GM21786 (cell line): Measurements from ENCODE around the gene OLFML1.
A peak's percentile ranks its signal among the peaks of the same experiment; 100 is the strongest.

Source experiments
- ATAC-seq: cut with Tn5 transposase; IDR thresholded peaks from one replicate; pipeline ENCODE4 v1.9.1; 2021; ENCODE audit not compliant: unreplicated experiment

The OLFML1 gene

GRCh38 chr11:7485186-7486097, at the start of gene OLFML1:
OLFML1 (plus strand) TSS chr11:7485506; CDS start chr11:7485876, 370 bp downstream.
- ATAC-seq, result no peak

DNA sequence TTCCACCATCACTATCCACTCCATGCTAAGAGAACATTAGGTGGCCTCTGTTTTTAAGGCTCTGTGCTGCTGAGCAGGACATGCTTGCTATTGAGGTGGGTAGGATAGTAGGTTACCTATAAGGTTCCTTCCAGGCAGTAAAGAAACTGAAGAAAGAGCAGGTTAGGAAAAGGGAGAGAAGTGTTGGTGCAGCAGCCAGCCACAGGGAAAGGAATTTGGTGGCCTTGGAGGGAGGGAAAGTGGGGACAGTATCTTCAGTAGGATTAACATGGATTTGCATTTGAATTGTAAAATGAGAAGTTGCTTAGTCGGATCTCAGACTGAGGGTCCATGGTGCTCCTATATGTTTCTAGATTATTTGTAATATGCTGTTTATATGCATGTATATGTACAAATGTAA, 49.2 kb upstream of the OLFML1 start:
- no peak for ATAC-seq

- ATAC-seq, result peak; percentile 76
These were observed 48.6 kb upstream of the OLFML1 start for GRCh38 chr11:7436657-7437056.

DNA sequence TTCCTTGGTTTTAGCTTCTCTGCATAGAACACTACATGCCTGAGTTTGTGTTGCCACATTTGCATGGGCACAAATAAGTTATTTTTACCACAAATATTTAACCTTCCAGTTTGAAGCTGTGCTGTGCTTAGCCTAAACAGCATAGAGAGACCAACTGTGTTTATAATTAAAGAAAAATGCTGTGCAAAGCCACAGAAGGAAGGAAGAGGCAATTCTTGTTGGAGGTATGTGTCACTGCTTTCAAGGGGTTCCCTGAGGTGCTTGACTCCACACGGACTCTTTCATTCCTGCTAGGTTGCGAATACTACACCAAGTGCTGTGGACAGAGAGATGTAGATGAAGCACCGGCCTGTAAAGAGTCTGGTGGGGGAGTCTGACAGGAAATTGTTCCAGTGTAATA, 47.6 kb upstream of the OLFML1 start:
- no peak for ATAC-seq

- ATAC-seq, result no peak
These were observed 45.5 kb upstream of the OLFML1 start for GRCh38 chr11:7439746-7440320.

- ATAC-seq, result peak; percentile 90
These were observed 42.6 kb upstream of the OLFML1 start for GRCh38 chr11:7442588-7443215.

DNA sequence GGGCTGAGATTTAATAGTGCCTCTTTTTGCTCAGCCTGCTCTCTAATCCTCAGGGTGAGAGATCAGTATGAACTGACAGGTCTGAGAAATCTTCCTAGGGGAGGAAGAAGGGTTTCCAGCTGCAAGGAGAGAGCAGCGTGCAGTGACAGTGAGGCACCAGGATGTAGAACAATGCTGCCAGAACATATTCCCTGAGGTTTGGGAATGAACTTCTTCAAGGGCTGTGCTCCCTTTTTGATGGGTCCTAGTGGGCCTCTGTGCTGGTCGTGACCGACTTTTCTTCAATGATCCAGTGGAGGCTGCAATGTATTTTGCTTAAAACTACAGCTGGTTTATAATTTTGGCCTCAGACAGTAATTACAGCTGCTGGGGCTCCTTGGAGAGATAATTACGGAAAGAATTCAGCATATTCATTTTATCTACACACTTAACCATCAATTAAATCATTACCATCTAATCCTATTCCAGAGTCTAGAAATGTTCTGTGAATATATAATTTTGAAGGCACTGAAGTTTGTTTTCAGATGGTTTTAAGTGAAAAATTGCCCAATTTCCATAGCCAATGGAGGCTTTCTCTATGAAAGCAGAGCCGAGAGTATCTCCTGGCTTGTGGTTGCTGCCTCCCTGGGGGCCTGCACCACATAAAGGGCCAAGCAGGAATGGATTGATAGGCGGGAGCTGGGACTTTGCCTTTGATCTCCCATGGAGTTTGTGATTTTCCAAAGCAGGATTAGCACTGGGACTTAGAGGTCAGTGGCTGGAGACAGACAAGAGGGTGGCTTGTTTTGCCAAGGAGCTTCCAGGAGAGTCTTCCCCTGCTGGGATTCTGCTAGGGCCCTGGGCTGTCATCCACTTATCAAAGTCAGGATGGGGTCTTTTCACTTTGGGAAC, 41.0 kb upstream of the OLFML1 start:
- ATAC-seq, result no peak

GRCh38 chr11:7445564-7445963, 39.7 kb upstream of the OLFML1 start:
- ATAC-seq, result no peak

DNA sequence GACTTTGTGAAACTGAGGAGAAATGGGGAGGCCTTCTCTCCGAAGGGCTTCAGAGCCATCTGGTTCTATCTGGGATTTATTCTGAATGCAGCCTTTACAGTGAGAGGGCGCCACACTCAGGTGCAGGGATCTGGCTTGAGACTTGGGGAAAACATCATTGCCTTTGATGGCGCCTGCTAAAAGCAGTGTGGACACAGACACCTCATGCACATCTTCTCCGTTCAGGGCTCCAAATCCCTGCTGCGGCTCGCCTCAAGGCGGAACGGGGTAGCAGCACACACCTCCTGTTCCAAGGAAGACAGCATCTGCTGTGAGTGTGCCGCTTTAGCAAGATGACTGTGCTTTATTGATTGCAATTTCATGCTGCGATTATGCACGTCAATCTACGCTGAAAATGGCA, 37.1 kb upstream of the OLFML1 start:
- no peak for ATAC-seq

DNA sequence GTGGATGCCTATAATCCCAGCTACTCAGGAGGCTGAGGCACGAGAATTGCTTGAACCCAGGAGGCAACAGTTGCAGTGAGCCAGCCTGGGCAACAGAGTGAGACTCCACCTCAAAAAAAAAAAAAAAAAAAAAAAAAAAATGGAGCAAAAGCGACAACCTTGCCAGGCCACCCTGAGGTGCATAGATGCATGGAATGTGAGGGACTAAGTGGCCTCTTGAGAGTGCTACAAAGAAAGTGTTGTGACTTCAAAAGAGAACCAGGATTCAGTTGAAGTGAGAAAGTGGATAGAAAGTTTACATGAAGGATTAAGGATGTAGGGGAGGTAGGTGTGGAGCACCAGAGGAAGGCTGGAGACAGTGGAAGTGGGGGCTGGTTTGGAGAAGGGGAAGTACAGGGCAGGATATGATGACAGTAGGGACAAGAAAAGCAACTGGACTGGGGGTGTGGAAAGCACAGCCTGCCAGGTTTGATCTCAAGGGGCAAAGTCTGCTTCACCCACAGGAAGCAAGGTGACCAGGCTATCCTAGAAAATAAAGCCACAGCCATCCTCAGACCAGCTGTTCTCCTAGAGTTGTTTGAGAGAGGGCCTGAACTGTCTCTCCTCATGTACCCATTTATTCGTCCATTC, 36.0 kb upstream of the OLFML1 start:
- no peak for ATAC-seq

DNA sequence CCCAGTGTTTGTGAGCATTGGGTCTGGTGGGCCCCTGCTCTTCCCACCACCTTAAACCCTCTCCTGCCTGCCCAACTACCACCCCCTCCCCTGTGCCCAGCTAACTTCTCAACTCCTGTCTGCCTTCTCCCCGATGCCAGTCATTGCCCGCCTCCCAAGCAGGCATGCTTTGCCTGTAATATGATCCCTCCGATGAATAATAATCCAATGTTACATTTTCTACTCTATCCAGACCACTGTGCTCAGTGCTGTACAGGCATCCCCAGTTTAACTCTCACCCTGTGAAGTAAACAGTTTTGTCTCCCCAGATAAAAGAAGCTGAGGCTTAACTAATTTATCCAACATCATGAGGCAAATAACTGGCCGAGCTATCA, 35.5 kb upstream of the OLFML1 start:
- ATAC-seq, result no peak

- no peak for ATAC-seq
These were observed 34.5 kb upstream of the OLFML1 start for GRCh38 chr11:7450836-7451235.

- ATAC-seq, result no peak
These were observed 33.8 kb upstream of the OLFML1 start for GRCh38 chr11:7451520-7451919.

GRCh38 chr11:7451952-7452494, 33.3 kb upstream of the OLFML1 start:
- no peak for ATAC-seq

DNA sequence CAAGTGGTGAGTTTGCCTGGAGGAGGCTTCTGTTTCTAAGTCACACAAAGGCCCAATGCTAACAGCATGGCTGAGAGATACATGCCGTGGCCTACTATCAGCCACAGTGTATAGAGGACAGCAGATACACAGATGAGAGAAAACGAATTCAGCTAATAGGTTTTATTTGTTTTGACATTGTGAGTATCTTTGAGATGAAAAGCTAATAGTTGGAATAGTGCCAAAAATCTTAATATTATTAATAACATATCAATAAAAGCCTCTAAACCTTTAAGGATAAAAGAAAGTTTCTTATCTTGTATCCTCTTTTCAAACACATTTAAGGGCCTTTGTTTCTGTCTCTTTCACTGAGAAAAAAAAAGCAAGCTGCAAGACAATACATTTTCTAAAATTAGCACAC, 30.5 kb upstream of the OLFML1 start:
- ATAC-seq, result no peak

- no peak for ATAC-seq
These were observed 28.1 kb upstream of the OLFML1 start for GRCh38 chr11:7457211-7457610.

GRCh38 chr11:7462706-7463105, 22.6 kb upstream of the OLFML1 start:
- ATAC-seq, result no peak

GRCh38 chr11:7467652-7468051, 17.7 kb upstream of the OLFML1 start:
- peak; percentile 86 for ATAC-seq

DNA sequence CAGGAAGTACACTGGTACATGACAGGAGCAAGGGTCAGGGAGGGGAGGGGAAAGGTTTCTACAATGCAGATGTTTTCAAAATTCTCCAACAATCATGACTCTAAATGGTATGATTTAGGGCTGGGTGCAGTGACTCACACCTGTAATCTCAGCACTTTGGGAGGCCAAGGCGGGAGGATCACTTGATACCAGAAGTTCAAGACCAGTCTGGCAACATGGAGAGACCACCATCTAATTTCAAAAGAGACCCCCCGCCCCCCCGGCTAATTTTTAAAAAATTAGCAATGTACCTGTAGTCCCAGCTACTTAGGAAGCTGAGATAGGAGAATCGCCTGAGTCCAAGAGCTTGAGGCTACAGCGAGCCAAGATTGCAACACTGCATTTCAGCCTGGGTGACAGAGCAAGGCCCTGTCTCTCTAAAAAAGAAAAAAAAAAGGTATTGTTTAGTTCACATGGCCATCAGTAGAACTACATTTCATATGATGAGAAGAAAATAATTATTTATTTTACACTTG, 15.9 kb upstream of the OLFML1 start:
- no peak for ATAC-seq

GRCh38 chr11:7471071-7471470, 14.2 kb upstream of the OLFML1 start:
- no peak for ATAC-seq
